SU-DHL-6 (cell line): ENCODE results near the gene YKT6.
A peak's percentile ranks its signal among the peaks of the same experiment; 100 is the strongest.

Experiments used
- H2AFZ ChIP-seq: fragments of 200-600 bp; sonication (generic); 2 replicates; pipeline ENCODE4 v1.6.1; 2014; ENCODE audit warnings: low read depth, mild to moderate bottlenecking, moderate library complexity, mixed read lengths, antibody characterized with exemption, low read length; ENCODE audit not compliant: severe bottlenecking
- H3F3A ChIP-seq: fragments of 200-600 bp; shearing (Covaris generic); 2 replicates; pipeline ENCODE4 v1.6.0; 2016; ENCODE audit warnings: antibody characterized with exemption, mild to moderate bottlenecking; ENCODE audit not compliant: insufficient read depth
- H3K27ac ChIP-seq: fragments of 200-600 bp; sonication (generic); 2 replicates; pipeline ENCODE4 v1.5.1; 2016; ENCODE audit warnings: low read depth, mild to moderate bottlenecking, low read length, moderate library complexity, mixed read lengths
- H3K27me3 ChIP-seq: fragments of 200-600 bp; sonication (generic), shearing (Covaris generic); 2 replicates; pipeline ENCODE4 v1.6.0; 2014; ENCODE audit warnings: mild to moderate bottlenecking, low read length
- H3K36me3 ChIP-seq: fragments of 200-600 bp; sonication (generic); 2 replicates; pipeline ENCODE4 v1.6.1; 2014; ENCODE audit warnings: mild to moderate bottlenecking, low read length, mixed read lengths
- H3K4me2 ChIP-seq: fragments of 300-600, 200-600 bp; shearing (Covaris generic), sonication (generic); 2 replicates; pipeline ENCODE4 v1.6.0; 2014; ENCODE audit warnings: low read length, low read depth, mild to moderate bottlenecking; ENCODE audit not compliant: poor library complexity, severe bottlenecking
- H3K4me3 ChIP-seq: fragments of 200-600 bp; sonication (generic); 2 replicates; pipeline ENCODE4 v1.5.1; 2014; ENCODE audit warnings: antibody characterized with exemption, low read length, mild to moderate bottlenecking, mixed read lengths; ENCODE audit not compliant: insufficient read depth, poor library complexity, severe bottlenecking
- H3K79me2 ChIP-seq: fragments of 200-600 bp; sonication (generic); 2 replicates; pipeline ENCODE4 v1.6.1; 2014; ENCODE audit warnings: mild to moderate bottlenecking, low read length, moderate library complexity; ENCODE audit not compliant: insufficient read depth
- H3K9ac ChIP-seq: fragments of 200-600 bp; sonication (generic); 2 replicates; pipeline ENCODE4 v1.7.0; 2014; ENCODE audit warnings: mild to moderate bottlenecking, low read length
- H3K9me2 ChIP-seq: fragments of 200-600 bp; sonication (generic); replicated peaks from 2 replicates; pipeline ENCODE4 v1.6.1; 2014; ENCODE audit warnings: low read length; ENCODE audit not compliant: insufficient read depth
- H3K9me3 ChIP-seq: fragments of 200-600 bp; sonication (generic); 2 replicates; pipeline ENCODE4 v1.6.1; 2014; ENCODE audit warnings: low read length, mixed read lengths; ENCODE audit not compliant: insufficient read depth
- H4K20me1 ChIP-seq: fragments of 200-600 bp; sonication (generic); 2 replicates; pipeline ENCODE4 v1.6.1; 2014; ENCODE audit warnings: low read depth, mild to moderate bottlenecking, antibody characterized with exemption, low read length, moderate library complexity, mixed read lengths
- EZH2phosphoT487 ChIP-seq: fragments of 200-600 bp; sonication (generic), shearing (Covaris generic); conservative IDR thresholded peaks from 2 replicates; pipeline ENCODE4 v1.6.1; 2018; ENCODE audit warnings: mild to moderate bottlenecking, antibody characterized with exemption, low read length, moderate library complexity, mixed read lengths
- TF ChIP-seq, protein P1 (sequence below): fragments of 200-600 bp; sonication (generic); IDR thresholded peaks from one replicate; pipeline ENCODE4 v1.5.1; 2017; ENCODE audit warnings: antibody characterized with exemption, mild to moderate bottlenecking, low read length, moderate library complexity; ENCODE audit not compliant: insufficient read depth, poor library complexity, severe bottlenecking

The YKT6 gene

DNA sequence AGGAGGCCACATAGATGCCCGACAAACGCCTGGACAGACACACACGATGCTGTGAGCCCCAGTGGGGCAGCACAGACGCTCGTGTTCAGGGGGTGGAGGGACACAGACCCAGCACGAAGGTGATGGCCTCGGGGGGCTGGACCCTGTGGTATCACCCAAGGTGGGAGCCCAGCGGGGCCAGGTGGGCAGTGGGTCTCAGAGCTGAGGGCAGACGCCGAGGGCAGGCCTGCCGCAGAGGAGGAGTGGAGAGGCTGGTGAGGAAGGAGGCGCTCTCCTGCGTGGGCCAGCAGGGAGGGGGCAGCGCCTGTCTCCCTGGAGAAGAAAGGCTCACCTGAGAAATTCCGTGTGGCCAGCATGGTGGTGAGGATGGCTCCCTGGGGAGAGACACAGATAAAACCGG, 39.6 kb downstream of the YKT6 start:
- Histone ChIP-seq H3K36me3 (no peaks in the 10 kb centered on the region), H3K4me3 (no peak overlapping the region), H3K9ac (no peak overlapping the region), H3K4me2 (no peak overlapping the region), H3K9me3 (no peaks in the 10 kb centered on the region), H3K27ac (no peak overlapping the region), H4K20me1 (no peaks in the 10 kb centered on the region), H3F3A (no peaks in the 10 kb centered on the region), H2AFZ (no peak overlapping the region), H3K27me3 (no peaks in the 10 kb centered on the region), H3K9me2 (no peaks in the 10 kb centered on the region), H3K79me2 (no peaks in the 10 kb centered on the region)
- TF ChIP-seq EZH2phosphoT487: no peak
- TF ChIP-seq, protein P1, sequence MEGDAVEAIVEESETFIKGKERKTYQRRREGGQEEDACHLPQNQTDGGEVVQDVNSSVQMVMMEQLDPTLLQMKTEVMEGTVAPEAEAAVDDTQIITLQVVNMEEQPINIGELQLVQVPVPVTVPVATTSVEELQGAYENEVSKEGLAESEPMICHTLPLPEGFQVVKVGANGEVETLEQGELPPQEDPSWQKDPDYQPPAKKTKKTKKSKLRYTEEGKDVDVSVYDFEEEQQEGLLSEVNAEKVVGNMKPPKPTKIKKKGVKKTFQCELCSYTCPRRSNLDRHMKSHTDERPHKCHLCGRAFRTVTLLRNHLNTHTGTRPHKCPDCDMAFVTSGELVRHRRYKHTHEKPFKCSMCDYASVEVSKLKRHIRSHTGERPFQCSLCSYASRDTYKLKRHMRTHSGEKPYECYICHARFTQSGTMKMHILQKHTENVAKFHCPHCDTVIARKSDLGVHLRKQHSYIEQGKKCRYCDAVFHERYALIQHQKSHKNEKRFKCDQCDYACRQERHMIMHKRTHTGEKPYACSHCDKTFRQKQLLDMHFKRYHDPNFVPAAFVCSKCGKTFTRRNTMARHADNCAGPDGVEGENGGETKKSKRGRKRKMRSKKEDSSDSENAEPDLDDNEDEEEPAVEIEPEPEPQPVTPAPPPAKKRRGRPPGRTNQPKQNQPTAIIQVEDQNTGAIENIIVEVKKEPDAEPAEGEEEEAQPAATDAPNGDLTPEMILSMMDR: no peak

GRCh38 chr7:44240983-44241510, 40.3 kb downstream of the YKT6 start:
- peak overlapping the region; percentile 34 for H2AFZ ChIP-seq

DNA sequence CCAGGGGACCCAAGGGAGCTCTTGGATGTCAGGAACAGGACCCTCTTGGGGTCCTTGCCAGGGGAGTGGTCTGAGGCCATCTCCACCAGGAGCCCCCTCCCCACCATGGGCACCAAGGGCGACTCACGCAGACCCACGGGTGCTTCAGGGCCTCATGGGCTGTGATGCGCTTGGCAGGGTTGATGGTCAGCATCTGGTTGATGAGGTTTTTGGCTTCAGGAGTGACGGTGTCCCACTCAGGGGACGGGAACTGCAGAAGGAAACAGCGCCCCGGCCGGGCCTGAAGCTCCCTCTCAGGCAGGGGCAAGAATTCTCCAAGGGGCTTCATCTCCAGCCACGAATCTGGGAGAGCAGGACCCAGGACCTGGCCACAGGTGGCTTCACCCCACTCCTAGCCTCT, 41.3 kb downstream of the YKT6 start:
- Histone ChIP-seq H3K4me2 (no peak overlapping the region), H3K9me2 (no peaks in the 10 kb centered on the region), H4K20me1 (no peaks in the 10 kb centered on the region), H3K79me2 (no peaks in the 10 kb centered on the region), H3K9me3 (no peaks in the 10 kb centered on the region), H3K36me3 (no peaks in the 10 kb centered on the region), H3K9ac (no peak overlapping the region), H3K27me3 (no peaks in the 10 kb centered on the region), H2AFZ (no peak overlapping the region), H3F3A (no peaks in the 10 kb centered on the region), H3K27ac (no peak overlapping the region), H3K4me3 (no peak overlapping the region)
- no peak for TF ChIP-seq EZH2phosphoT487

More at GRCh38 chr7:44240983-44241510, 40.3 kb downstream of the YKT6 start:
- no peaks in the 10 kb centered on the region for H3K9me2 ChIP-seq
- H3K9me3 ChIP-seq: no peaks in the 10 kb centered on the region
- peak overlapping the region; percentile 31 for H3K4me2 ChIP-seq
- no peaks in the 10 kb centered on the region for H3K79me2 ChIP-seq
- H3K27ac ChIP-seq: no peak overlapping the region
- H3K9ac ChIP-seq: no peak overlapping the region
- H3K27me3 ChIP-seq: no peaks in the 10 kb centered on the region
- no peak overlapping the region for H3K4me3 ChIP-seq
- no peaks in the 10 kb centered on the region for H4K20me1 ChIP-seq
- no peak for TF ChIP-seq EZH2phosphoT487
- TF ChIP-seq, protein P1: peak; percentile 95
- H3F3A ChIP-seq: no peaks in the 10 kb centered on the region
- no peaks in the 10 kb centered on the region for H3K36me3 ChIP-seq

DNA sequence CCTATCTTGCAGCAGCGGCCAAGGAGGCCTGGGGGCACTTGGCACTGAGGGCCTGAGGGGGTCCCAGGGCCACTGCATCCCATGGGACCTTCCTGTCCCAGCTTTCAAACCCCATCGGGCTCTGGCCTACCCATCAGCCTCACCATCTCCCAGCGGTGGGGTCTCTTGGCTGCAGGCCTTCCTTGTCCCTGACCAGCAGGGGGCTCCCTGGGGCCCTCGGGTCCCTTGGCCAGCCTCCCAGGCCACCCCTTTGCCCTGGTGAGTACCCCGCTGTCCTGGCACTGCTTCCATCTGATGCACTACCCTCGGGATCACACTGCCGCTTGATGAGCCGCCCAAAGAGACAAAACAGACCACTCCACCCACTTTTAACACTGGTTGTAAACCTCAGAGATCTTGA, 43.5 kb downstream of the YKT6 start:
- H3F3A ChIP-seq: no peaks in the 10 kb centered on the region
- no peak for TF ChIP-seq EZH2phosphoT487
- TF ChIP-seq, protein P1: peak; percentile 62

More for the DNA sequence above, 43.5 kb downstream of the YKT6 start:
- no peaks in the 10 kb centered on the region for H3K27me3 ChIP-seq
- no peak overlapping the region for H3K4me3 ChIP-seq
- no peaks in the 10 kb centered on the region for H4K20me1 ChIP-seq
- no peaks in the 10 kb centered on the region for H3K79me2 ChIP-seq
- no peaks in the 10 kb centered on the region for H3K9me2 ChIP-seq
- no peak overlapping the region for H3K9ac ChIP-seq
- H3K9me3 ChIP-seq: no peaks in the 10 kb centered on the region
- H3K4me2 ChIP-seq: no peak overlapping the region
- no peak overlapping the region for H2AFZ ChIP-seq
- no peaks in the 10 kb centered on the region for H3K36me3 ChIP-seq
- no peak overlapping the region for H3K27ac ChIP-seq
